ENCODE measurements around the gene ARHGAP36.

Gene ARHGAP36

GRCh38 chrX:131058136-131058868, at the start of gene ARHGAP36:
Gene ARHGAP36 (plus strand): TSS chrX:131058346. CDS start chrX:131081666, 23,320 bp downstream.
- DNase-seq = no peak

GRCh38 chrX:131010186-131010585, 48.0 kb upstream of the ARHGAP36 start:
- DNase-seq = no peak

- no peak for DNase-seq
These were observed 32.8 kb upstream of the ARHGAP36 start for GRCh38 chrX:131025336-131025735.

GRCh38 chrX:131032354-131033230, 25.6 kb upstream of the ARHGAP36 start:
- DNase-seq = no peak

GRCh38 chrX:131034063-131034462, 24.1 kb upstream of the ARHGAP36 start:
- no peak for DNase-seq

GRCh38 chrX:131040781-131041180, 17.4 kb upstream of the ARHGAP36 start:
- DNase-seq = no peak

GRCh38 chrX:131041667-131042066, 16.5 kb upstream of the ARHGAP36 start:
- no peak for DNase-seq

GRCh38 chrX:131045726-131046125, 12.4 kb upstream of the ARHGAP36 start:
- no peak for DNase-seq

- DNase-seq = no peak
These were observed 11.6 kb upstream of the ARHGAP36 start for GRCh38 chrX:131046596-131046995.

- DNase-seq = no peak
These were observed 11.0 kb upstream of the ARHGAP36 start for GRCh38 chrX:131047180-131047579.

GRCh38 chrX:131053076-131053475, 5.1 kb upstream of the ARHGAP36 start:
- DNase-seq = no peak

GRCh38 chrX:131054906-131055305, 3.2 kb upstream of the ARHGAP36 start:
- no peak for DNase-seq

GRCh38 chrX:131057706-131058105, 440 bp upstream of the ARHGAP36 start:
- DNase-seq = no peak

- no peak for DNase-seq
These were observed 1.1 kb downstream of the ARHGAP36 start for GRCh38 chrX:131059246-131059645.

- no peak for DNase-seq
These were observed 2.0 kb downstream of the ARHGAP36 start for GRCh38 chrX:131060147-131060546.

- DNase-seq = no peak
These were observed 3.2 kb downstream of the ARHGAP36 start for GRCh38 chrX:131061306-131061705.

GRCh38 chrX:131063613-131064012, 5.5 kb downstream of the ARHGAP36 start:
- DNase-seq = no peak

- no peak for DNase-seq
These were observed 8.1 kb downstream of the ARHGAP36 start for GRCh38 chrX:131066237-131066636.

GRCh38 chrX:131067216-131067615, 9.1 kb downstream of the ARHGAP36 start:
- DNase-seq = no peak

- no peak for DNase-seq
These were observed 9.9 kb downstream of the ARHGAP36 start for GRCh38 chrX:131067846-131068745.

GRCh38 chrX:131068945-131069719, 11.0 kb downstream of the ARHGAP36 start:
- no peak for DNase-seq

All from NCI-H187 (cell line).